Mammary epithelial cell (primary cell): ENCODE results near the gene TSHZ3.

Experiments
- EZH2 ChIP-seq: IDR thresholded peaks from 2 replicates; pipeline ENCODE4 v1.6.1; 2012; ENCODE audit warnings: low read length, inconsistent platforms, borderline replicate concordance
- TF ChIP-seq, protein P1 (sequence below), 2 donors: IDR thresholded peaks in 1 of 2; conservative IDR thresholded peaks in 1 of 2; 2 replicates each; pipeline ENCODE4 v1.5.1; 2011 to 2012; ENCODE audit warnings: inconsistent platforms in 2 of 2, low read length in 2 of 2, mild to moderate bottlenecking in 2 of 2, control low read depth in 1 of 2, low read depth in 1 of 2; ENCODE audit not compliant: insufficient read depth in 1 of 2; ENCODE audit errors: extremely low read depth in 1 of 2

DNA sequence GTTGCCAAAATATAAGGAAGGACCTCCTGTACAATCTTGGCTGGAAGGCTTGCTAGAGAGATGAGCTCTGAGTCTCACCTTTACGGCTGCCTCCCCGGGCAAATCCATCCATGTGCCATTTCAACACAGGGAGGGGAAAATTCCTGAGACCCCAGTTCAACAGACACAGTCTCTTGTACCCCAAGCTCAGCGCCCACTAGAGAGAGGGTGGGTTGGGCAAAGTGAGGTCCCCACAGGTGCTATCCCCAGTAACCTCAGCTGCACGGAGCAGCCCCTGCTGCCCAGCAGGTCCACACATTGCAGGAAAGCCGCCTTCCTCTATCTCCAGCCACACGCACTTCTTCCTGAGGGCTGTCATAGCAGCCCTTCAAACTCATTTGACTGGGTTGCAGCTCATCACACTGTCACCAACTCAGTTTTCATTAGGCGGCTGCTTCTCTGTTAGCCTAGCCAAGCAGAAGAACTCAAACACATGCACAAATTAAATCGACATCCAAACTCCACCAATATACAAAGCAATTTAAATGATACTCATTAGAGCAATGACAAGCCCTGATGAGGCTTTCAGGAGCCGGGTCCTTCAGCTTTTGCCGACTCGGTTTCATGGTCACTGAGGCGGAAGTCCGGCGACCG, 80.4 kb downstream of the TSHZ3 start:
- TF ChIP-seq, protein P1, sequence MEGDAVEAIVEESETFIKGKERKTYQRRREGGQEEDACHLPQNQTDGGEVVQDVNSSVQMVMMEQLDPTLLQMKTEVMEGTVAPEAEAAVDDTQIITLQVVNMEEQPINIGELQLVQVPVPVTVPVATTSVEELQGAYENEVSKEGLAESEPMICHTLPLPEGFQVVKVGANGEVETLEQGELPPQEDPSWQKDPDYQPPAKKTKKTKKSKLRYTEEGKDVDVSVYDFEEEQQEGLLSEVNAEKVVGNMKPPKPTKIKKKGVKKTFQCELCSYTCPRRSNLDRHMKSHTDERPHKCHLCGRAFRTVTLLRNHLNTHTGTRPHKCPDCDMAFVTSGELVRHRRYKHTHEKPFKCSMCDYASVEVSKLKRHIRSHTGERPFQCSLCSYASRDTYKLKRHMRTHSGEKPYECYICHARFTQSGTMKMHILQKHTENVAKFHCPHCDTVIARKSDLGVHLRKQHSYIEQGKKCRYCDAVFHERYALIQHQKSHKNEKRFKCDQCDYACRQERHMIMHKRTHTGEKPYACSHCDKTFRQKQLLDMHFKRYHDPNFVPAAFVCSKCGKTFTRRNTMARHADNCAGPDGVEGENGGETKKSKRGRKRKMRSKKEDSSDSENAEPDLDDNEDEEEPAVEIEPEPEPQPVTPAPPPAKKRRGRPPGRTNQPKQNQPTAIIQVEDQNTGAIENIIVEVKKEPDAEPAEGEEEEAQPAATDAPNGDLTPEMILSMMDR (conservative IDR thresholded peaks at IDR 0.05 in 1 of 2, IDR thresholded peaks at IDR 0.05 in 1 of 2; ENCODE audit: extremely low read depth in 1 of 2, insufficient read depth in 1 of 2, low read depth in 1 of 2, low read length in 2 of 2) = no peak
- no peak for TF ChIP-seq EZH2
